A673 (cell line): Measurements from ENCODE around the gene TFG. TPM values are rescaled to one million over a fixed set of nuclear protein-coding genes. Genes with fewer than 3 reads are reported as not detected.
"Not testable (repeated sequence)": the region's sequence is repeated elsewhere in the genome, so short reads cannot be mapped to it uniquely, and the experiment has no call there.

Source experiments
- Bru-seq: library from RNA; stranded (reverse); fragments of 400-500 nt; gene quantifications from one replicate; lab custom pipeline; 2021; lab: Mats Ljungman, UMichigan
- BruChase-seq, 2 experiments: library from RNA; stranded (reverse); fragments of 400-500 nt; gene quantifications; one replicate each; lab custom pipeline; 2021; lab: Mats Ljungman, UMichigan
- BruUV-seq: library from RNA; stranded (reverse); fragments of 400-500 nt; replicated peaks from 2 replicates; lab custom pipeline; 2021; lab: Mats Ljungman, UMichigan
- CTCF ChIA-PET: fragments of 300-600 bp; sonication (Branson Sonifier 250); formaldehyde crosslinking; loops from one replicate; lab custom pipeline; 2022; ENCODE audit warnings: antibody characterized with exemption; lab: Charles Lee
- POLR2A ChIA-PET: fragments of 300-600 bp; sonication (Branson Sonifier 250); formaldehyde crosslinking; loops from one replicate; lab custom pipeline; 2022; ENCODE audit warnings: antibody characterized with exemption; ENCODE audit not compliant: low non-redundant PET; lab: Charles Lee
- DNase-seq: peaks from one replicate; pipeline ENCODE4 v3.0.0-alpha.2; 2015; ENCODE audit warnings: low spot score
- H3K27ac ChIP-seq: fragments of 200-600 bp; sonication (generic); 2 replicates; pipeline ENCODE4 v1.5.1; 2016; ENCODE audit warnings: mixed run types, low read depth, mild to moderate bottlenecking, mixed read lengths, antibody characterized with exemption, low read length; ENCODE audit not compliant: poor library complexity, severe bottlenecking
- H3K27me3 ChIP-seq: fragments of 200-600 bp; sonication (generic); replicated peaks from 2 replicates; pipeline ENCODE4 v1.6.1; 2017; ENCODE audit warnings: mixed run types, low read depth, mild to moderate bottlenecking, mixed read lengths, antibody characterized with exemption, low read length; ENCODE audit not compliant: insufficient read depth, poor library complexity
- H3K36me3 ChIP-seq: fragments of 200-600 bp; sonication (generic); 2 replicates; pipeline ENCODE4 v1.6.1; 2016; ENCODE audit warnings: mixed run types, mild to moderate bottlenecking, mixed read lengths, antibody characterized with exemption, low read length; ENCODE audit not compliant: insufficient read depth, poor library complexity, severe bottlenecking
- H3K4me1 ChIP-seq: fragments of 200-600 bp; sonication (generic); 2 replicates; pipeline ENCODE4 v1.6.1; 2017; ENCODE audit warnings: mixed run types, mild to moderate bottlenecking, mixed read lengths, antibody characterized with exemption, low read length; ENCODE audit not compliant: insufficient read depth, poor library complexity, severe bottlenecking
- H3K4me3 ChIP-seq: fragments of 200-600 bp; sonication (generic); 2 replicates; pipeline ENCODE4 v1.5.1; 2016; ENCODE audit warnings: low read depth, mixed run types, mild to moderate bottlenecking, mixed read lengths, low read length; ENCODE audit not compliant: poor library complexity, severe bottlenecking
- H3K9me3 ChIP-seq: fragments of 200-600 bp; sonication (generic); 2 replicates; pipeline ENCODE4 v1.6.1; 2016; ENCODE audit warnings: mixed run types, low read depth, mild to moderate bottlenecking, mixed read lengths, antibody characterized with exemption, low read length; ENCODE audit not compliant: poor library complexity, severe bottlenecking
- CTCF ChIP-seq: fragments of 300-800, 200-600 bp; sonication (generic); conservative IDR thresholded peaks from 2 replicates; pipeline ENCODE4 v1.5.1; 2017; ENCODE audit warnings: low read depth, mild to moderate bottlenecking, antibody characterized with exemption, low read length, moderate library complexity, mixed read lengths
- EZH2 ChIP-seq: fragments of 200-600 bp; sonication (generic); IDR thresholded peaks from 2 replicates; pipeline ENCODE4 v1.6.1; 2017; ENCODE audit warnings: borderline replicate concordance, low read depth, mild to moderate bottlenecking, mixed read lengths, antibody characterized with exemption, low read length; ENCODE audit not compliant: poor library complexity, severe bottlenecking
- intact Hi-C: fragments of 100-400 bp; cut with micrococcal nuclease; formaldehyde crosslinking; loops from one replicate; pipeline ENCODE4 v1.10.0; 2022; ENCODE audit not compliant: unreplicated experiment
- long read RNA-seq: library from polyadenylated mRNA; stranded (forward); transcript quantifications from one replicate; pipeline ENCODE4 v2.0.0, GENCODE V29; 2022
- total RNA-seq: library from RNA; stranded (reverse); gene quantifications from 2 replicates; pipeline ENCODE4 v1.2.3, GENCODE V29; 2021

Gene TFG
- total RNA-seq (150 and 157 TPM in 2 replicates), Bru-seq, nascent RNA (percentile 98 among the genes with signal in this experiment), BruChase-seq, experiment 1, labeled RNA remaining after a 2-hour chase (percentile 94 among the genes with signal in this experiment), BruChase-seq, experiment 2, labeled RNA remaining after a 6-hour chase (percentile 93 among the genes with signal in this experiment)
- long read RNA-seq, transcript TFG-204 (8 exons, 1,783 nt) = minor isoform, 81 of 421 reads
- long read RNA-seq, transcript TFG-208 (8 exons, 1,696 nt) = minor isoform, 49 of 421 reads
- long read RNA-seq, transcript TFG-201 (8 exons, 1,978 nt) = major isoform, 230 of 421 reads
- long read RNA-seq, transcript TFG-202 (8 exons, 1,716 nt) = minor isoform, 21 of 421 reads
- long read RNA-seq, partial matches to known transcripts = 16 of 421 reads
- long read RNA-seq, other reads (novel, unspliced or antisense) = 23 of 421 reads

GRCh38 chr3:100708989-100709841 is at the start of gene TFG:
Gene TFG, plus strand, starts transcription at chr3:100709494. Its CDS starts 4,192 bp downstream, at chr3:100713686.
- H3K4me1 ChIP-seq = peaks cover 14% of the 10 kb centered on the region
- peak within 1 kb of the TSS; percentile 63 for H3K4me3 ChIP-seq
- DNase-seq = peak; percentile 99
- no TSS peak for BruUV-seq
- intact Hi-C loops = no loop called here
- H3K27me3 ChIP-seq = no peaks in the 10 kb centered on the region
- CTCF ChIA-PET = interaction anchor here (0.7 kb wide), 1 partner anchor 247 kb away, joined by 4 read pairs; no protein-coding TSS in a partner anchor
- no peaks in the 10 kb centered on the region for H3K9me3 ChIP-seq
- H3K27ac ChIP-seq = peak within 1 kb of the TSS; percentile 96
- POLR2A ChIA-PET = interaction anchor here (0.7 kb wide), 1 partner anchor 120 kb away, joined by 5 read pairs; no protein-coding TSS in a partner anchor
- TF ChIP-seq CTCF (no peak), EZH2 (no peak)
- peaks cover 20% of the 10 kb centered on the region for H3K36me3 ChIP-seq

DNA sequence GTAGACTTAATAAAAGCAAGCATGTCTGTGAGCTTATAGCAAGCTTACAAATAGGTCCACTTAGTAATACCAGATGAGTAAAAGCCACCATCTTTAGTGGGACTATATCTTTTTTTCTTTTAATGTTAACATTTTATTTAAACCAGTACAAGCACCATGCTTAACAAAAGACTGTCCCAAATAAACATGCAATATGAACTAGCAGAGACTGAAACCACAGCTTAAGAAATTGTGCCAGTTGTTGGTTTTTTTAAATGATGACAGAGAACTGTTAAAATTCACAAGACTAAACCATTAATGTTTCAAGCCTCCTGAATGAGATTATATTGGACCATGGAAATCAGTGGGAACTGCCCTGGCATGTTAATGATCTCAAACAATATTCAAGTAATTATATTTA is 48.0 kb upstream of the TFG start:
- H3K4me1 ChIP-seq, intact Hi-C loops, H3K27ac ChIP-seq, H3K9me3 ChIP-seq, H3K36me3 ChIP-seq, DNase-seq, H3K27me3 ChIP-seq, BruUV-seq, CTCF ChIA-PET, POLR2A ChIA-PET, H3K4me3 ChIP-seq: not testable (repeated sequence)

DNA sequence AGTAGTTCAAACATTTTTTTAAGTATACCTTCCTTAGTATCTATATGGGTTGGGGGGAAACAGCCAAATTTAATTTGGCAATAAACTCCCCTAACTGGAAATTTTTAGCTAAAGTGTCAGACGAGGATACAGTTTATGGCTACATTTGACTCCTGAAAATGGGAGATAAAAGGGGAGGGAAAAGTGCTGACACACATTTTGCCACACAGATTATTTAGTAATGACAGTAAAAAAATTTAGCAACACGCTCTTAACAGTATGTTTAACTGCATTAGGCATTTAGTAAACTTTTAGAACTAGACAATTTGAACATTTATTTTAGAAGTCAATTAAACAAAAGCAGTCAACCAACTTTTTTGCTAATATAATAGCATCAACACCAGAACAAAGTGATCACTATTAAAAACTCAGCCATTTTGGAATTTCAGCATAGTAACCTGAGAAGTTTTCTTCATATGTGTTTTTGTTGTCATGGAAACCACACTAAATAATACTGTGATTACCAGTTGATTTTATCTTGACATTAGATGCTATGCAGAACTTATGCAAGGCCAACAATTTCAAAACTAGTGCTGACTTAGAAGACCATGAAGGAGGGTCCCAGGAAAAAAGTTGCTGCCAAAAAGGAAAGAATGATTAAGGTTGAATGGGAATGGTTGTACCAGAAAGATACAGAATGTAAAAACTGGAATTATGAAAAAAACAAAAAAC is 47.0 kb upstream of the TFG start:
- no peak for TF ChIP-seq CTCF
- TF ChIP-seq EZH2 = no peak
- H3K4me3 ChIP-seq = no peak overlapping the region
- no peaks in the 10 kb centered on the region for H3K36me3 ChIP-seq
- H3K4me1 ChIP-seq = no peaks in the 10 kb centered on the region
- H3K27me3 ChIP-seq = no peaks in the 10 kb centered on the region
- no TSS peak for BruUV-seq
- DNase-seq = peak; percentile 31
- intact Hi-C loops = no loop called here
- CTCF ChIA-PET = no interaction called here
- H3K27ac ChIP-seq = no peak overlapping the region
- no peaks in the 10 kb centered on the region for H3K9me3 ChIP-seq
- POLR2A ChIA-PET = no interaction called here
